Endothelial cell of umbilical vein (primary cell): ENCODE measurements around the gene EFNA2. TPM values are rescaled to one million over a fixed set of nuclear protein-coding genes. Genes with fewer than 3 reads are reported as not detected.

Experiments
- BruUV-seq: library from RNA; stranded (reverse); fragments of 400-500 nt; replicated peaks from 2 replicates; lab custom pipeline; 2021; lab: Mats Ljungman, UMichigan
- CTCF ChIA-PET: fragments of 300-600, 350-600 bp; sonication (Branson Sonifier 250); formaldehyde crosslinking; loops from one replicate; lab custom pipeline; 2021; ENCODE audit warnings: antibody characterized with exemption, inconsistent platforms; lab: Charles Lee
- POLR2A ChIA-PET: fragments of 300-600, 350-600 bp; sonication (Branson Sonifier 250); formaldehyde crosslinking; loops from one replicate; lab custom pipeline; 2021; ENCODE audit warnings: antibody characterized with exemption, inconsistent platforms; lab: Charles Lee
- DNase-seq: peaks from one replicate; pipeline ENCODE4 v3.0.0-alpha.2; 2011; ENCODE audit warnings: low read depth, low spot score
- FAIRE-seq: peaks from 2 replicates; lab custom pipeline; 2011; peaks lifted over from hg19 to GRCh38; lab: Jason Lieb, UNC
- H2AFZ ChIP-seq: 2 replicates; pipeline ENCODE4 v1.6.0; 2012; ENCODE audit warnings: low read depth, low read length, control low read depth, inconsistent platforms
- H3K27ac ChIP-seq: 2 replicates; pipeline ENCODE4 v1.5.1; 2011; ENCODE audit warnings: low read depth, mild to moderate bottlenecking, control low read depth, low read length, moderate library complexity; ENCODE audit not compliant: insufficient read depth
- H3K27me3 ChIP-seq, 2 experiments: 2 replicates each; pipeline versions ENCODE4 v1.6.0 to v1.6.1; 2011; ENCODE audit warnings: low read length in 2 of 2, mixed read lengths in 1 of 2; ENCODE audit not compliant: control insufficient read depth in 2 of 2, insufficient read depth in 2 of 2
- H3K36me3 ChIP-seq, 2 experiments: 2 replicates in 1 of 2; 3 replicates in 1 of 2; pipeline ENCODE4 v1.5.1; 2011; ENCODE audit warnings: low read length in 2 of 2, mild to moderate bottlenecking in 1 of 2, moderate library complexity in 1 of 2; ENCODE audit not compliant: control insufficient read depth in 2 of 2, insufficient read depth in 2 of 2; ENCODE audit errors: extremely low read depth in 1 of 2
- H3K4me1 ChIP-seq: 3 replicates; pipeline ENCODE4 v1.5.1; 2011; ENCODE audit warnings: mild to moderate bottlenecking, low read length; ENCODE audit not compliant: control insufficient read depth, insufficient read depth; ENCODE audit errors: extremely low read depth
- H3K4me2 ChIP-seq: 2 replicates; pipeline ENCODE4 v1.6.1; 2011; ENCODE audit warnings: low read length, control low read depth, mixed read lengths; ENCODE audit not compliant: insufficient read depth
- H3K4me3 ChIP-seq, 3 experiments: fragments of 200-600 bp in 1 of 3; sonication (generic), shearing (Covaris generic) in 1 of 3; replicated peaks in 1 of 3; 2 replicates each; pipeline ENCODE4 v1.5.1; 2011 to 2016; ENCODE audit warnings: control low read depth in 3 of 3, low read length in 3 of 3, mild to moderate bottlenecking in 2 of 3, inconsistent platforms in 1 of 3, low read depth in 1 of 3, moderate library complexity in 1 of 3; ENCODE audit not compliant: insufficient read depth in 1 of 3
- H3K79me2 ChIP-seq: 2 replicates; pipeline ENCODE4 v1.6.0; 2012; ENCODE audit warnings: low read length, inconsistent platforms; ENCODE audit not compliant: control insufficient read depth, insufficient read depth
- H3K9ac ChIP-seq: replicated peaks from 2 replicates; pipeline ENCODE3; 2011; ENCODE audit warnings: low read length, control low read depth; ENCODE audit not compliant: insufficient read depth; ENCODE audit errors: extremely low read depth
- H3K9me1 ChIP-seq: replicated peaks from 3 replicates; pipeline ENCODE4 v1.6.0; 2011; ENCODE audit warnings: mild to moderate bottlenecking, low read length; ENCODE audit not compliant: control insufficient read depth, insufficient read depth; ENCODE audit errors: extremely low read depth
- H3K9me3 ChIP-seq: replicated peaks from 2 replicates; pipeline ENCODE4 v1.5.1; 2012; ENCODE audit warnings: low read length, inconsistent platforms; ENCODE audit not compliant: control insufficient read depth, insufficient read depth
- H4K20me1 ChIP-seq: replicated peaks from 2 replicates; pipeline ENCODE3; 2011; ENCODE audit warnings: mild to moderate bottlenecking, low read length; ENCODE audit not compliant: control insufficient read depth, insufficient read depth; ENCODE audit errors: extremely low read depth
- CTCF ChIP-seq, 2 donors: IDR thresholded peaks; 1 replicate in 1 of 2; 2 replicates in 1 of 2; pipeline ENCODE4 v1.5.1; 2011; ENCODE audit warnings: low read length in 2 of 2, mild to moderate bottlenecking in 2 of 2, moderate library complexity in 2 of 2, control low read depth in 1 of 2, inconsistent platforms in 1 of 2, low read depth in 1 of 2; ENCODE audit not compliant: insufficient read depth in 1 of 2; ENCODE audit errors: extremely low read depth in 1 of 2
- EZH2 ChIP-seq: IDR thresholded peaks from 2 replicates; pipeline ENCODE4 v1.6.1; 2012; ENCODE audit warnings: borderline replicate concordance, low read depth, mild to moderate bottlenecking, moderate library complexity, low read length, inconsistent platforms; ENCODE audit not compliant: severe bottlenecking
- FOS ChIP-seq: IDR thresholded peaks from 2 replicates; pipeline ENCODE4 v1.6.1; 2011; ENCODE audit warnings: mild to moderate bottlenecking, low read length, moderate library complexity, borderline replicate concordance; ENCODE audit not compliant: insufficient read depth
- JUN ChIP-seq: IDR thresholded peaks from 2 replicates; pipeline ENCODE4 v1.6.1; 2011; ENCODE audit warnings: borderline replicate concordance, low read depth; ENCODE audit not compliant: insufficient read length, insufficient read depth
- MAX ChIP-seq: IDR thresholded peaks from 2 replicates; pipeline ENCODE4 v1.6.1; 2011; ENCODE audit not compliant: insufficient read depth, insufficient read length
- MYC ChIP-seq: IDR thresholded peaks from one replicate; pipeline ENCODE4 v1.6.1; 2011; ENCODE audit warnings: mild to moderate bottlenecking, low read depth, low read length
- POLR2A ChIP-seq: IDR thresholded peaks from 2 replicates; pipeline ENCODE4 v1.6.1; 2012; ENCODE audit warnings: low read depth, mild to moderate bottlenecking, control low read depth, low read length
- POLR2AphosphoS5 ChIP-seq: IDR thresholded peaks from 2 replicates; pipeline ENCODE4 v1.6.1; 2012; ENCODE audit warnings: low read depth, mild to moderate bottlenecking, control low read depth, low read length, moderate library complexity; ENCODE audit not compliant: insufficient read depth
- dilution Hi-C: fragments of 300-500 bp; cut with MboI; formaldehyde crosslinking; loops from one replicate; pipeline ENCODE4 v1.15.0; 2019; ENCODE audit warnings: low sequenced_read_pairs; ENCODE audit not compliant: extremely low pct_ligation_motif_present
- intact Hi-C: fragments of 100-400 bp; cut with micrococcal nuclease; formaldehyde crosslinking; loops from one replicate; pipeline ENCODE4 v1.10.0; 2022
- polyA plus RNA-seq, 4 experiments: library from polyadenylated mRNA; depleted of rRNA in 3 of 4; stranded (reverse) in 3 of 4; unstranded in 1 of 4; fragments of >200 nt; gene quantifications; 2 replicates each; pipeline versions ENCODE4 v1.2.1 to v1.2.3, GENCODE V29; 2011 to 2012; ENCODE audit warnings: missing spikeins in 1 of 4
- total RNA-seq: library from RNA; stranded (reverse); gene quantifications from 2 replicates; pipeline ENCODE4 v1.2.3, GENCODE V29; 2021

EFNA2 gene
- total and polyA plus RNA-seq, 2 donors (not counting 3 experiments of a cell fraction or from before 2014, with no cell fraction given) = 0.52 to 1.1 TPM

GRCh38 chr19:1239796-1240737 is 45.6 kb upstream of the EFNA2 start:
- H3K4me2 ChIP-seq = peak overlapping the region; percentile 53
- H3K79me2 ChIP-seq = peaks cover 15% of the 10 kb centered on the region
- peak overlapping the region in 1 of 3 experiments; percentile 15 for H3K4me3 ChIP-seq
- peak overlapping the region; percentile 72 for H2AFZ ChIP-seq
- no peaks in the 10 kb centered on the region for H3K9me3 ChIP-seq
- dilution Hi-C loops (no loop called here), intact Hi-C loops (loop anchor here (1.0 to 10.0 kb wide), 6 partner anchors 19 to 445 kb away; partner anchors contain the start of genes GPX4 and PTBP1)
- ChIA-PET CTCF (interaction anchor here (0.6 to 7.3 kb wide), 4 partner anchors 26 to 126 kb away, joined by 4 to 1001 read pairs (median 8); partner anchors contain the start of gene CIRBP), POLR2A (interaction anchor here (1.7 kb wide), 1 partner anchor 29 kb away, joined by 12 read pairs; the partner anchor contains the start of gene CIRBP)
- H3K4me1 ChIP-seq = peaks cover 12% of the 10 kb centered on the region
- H3K9me1 ChIP-seq = no peaks in the 10 kb centered on the region
- H3K36me3 ChIP-seq = peaks cover 0 to 5% of the 10 kb centered on the region in 2 experiments
- no TSS peak for BruUV-seq
- peak overlapping the region; percentile 39 for H3K27ac ChIP-seq
- FAIRE-seq (peak; percentile 71), DNase-seq (peak; percentile 86)
- TF ChIP-seq MYC (no peak), MAX (no peak), POLR2AphosphoS5 (peak; percentile 84), EZH2 (no peak), JUN (no peak), POLR2A (no peak), CTCF (IDR thresholded peaks at IDR 0.05; ENCODE audit: extremely low read depth in 1 of 2, insufficient read depth in 1 of 2, low read depth in 1 of 2, low read length in 2 of 2) (peak; percentile 83 to 93), FOS (peak; percentile 30)
- H4K20me1 ChIP-seq = no peaks in the 10 kb centered on the region
- no peaks in the 10 kb centered on the region for H3K27me3 ChIP-seq
- peak overlapping the region; percentile 12 for H3K9ac ChIP-seq
